HG03060 (cell line): ENCODE measurements around the gene GPLD1.

ENCODE experiments used
- ATAC-seq: cut with Tn5 transposase; IDR thresholded peaks from one replicate; pipeline ENCODE4 v1.9.1; 2021; ENCODE audit warnings: low read depth, moderate number of reproducible peaks; ENCODE audit not compliant: unreplicated experiment

The GPLD1 gene

DNA sequence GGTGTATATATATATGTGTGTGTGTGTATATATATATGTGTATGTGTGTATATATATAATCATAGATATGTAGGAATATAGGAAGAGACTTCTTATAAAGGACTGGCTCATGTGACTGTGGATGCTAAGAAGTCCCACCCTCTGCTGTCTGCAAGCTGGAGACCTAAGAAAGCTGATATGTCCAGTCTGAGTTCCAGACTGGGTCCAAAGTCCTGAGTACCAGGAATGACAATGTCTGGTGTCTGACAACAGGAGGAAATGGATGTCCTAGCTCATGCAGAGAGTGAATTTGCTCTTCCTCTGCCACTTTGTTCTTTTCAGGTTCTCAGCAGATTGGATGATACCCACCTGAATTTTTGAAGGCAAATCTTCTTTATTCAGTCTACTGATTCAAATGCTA lies 12.5 kb upstream of the GPLD1 start:
- no peak for ATAC-seq

DNA sequence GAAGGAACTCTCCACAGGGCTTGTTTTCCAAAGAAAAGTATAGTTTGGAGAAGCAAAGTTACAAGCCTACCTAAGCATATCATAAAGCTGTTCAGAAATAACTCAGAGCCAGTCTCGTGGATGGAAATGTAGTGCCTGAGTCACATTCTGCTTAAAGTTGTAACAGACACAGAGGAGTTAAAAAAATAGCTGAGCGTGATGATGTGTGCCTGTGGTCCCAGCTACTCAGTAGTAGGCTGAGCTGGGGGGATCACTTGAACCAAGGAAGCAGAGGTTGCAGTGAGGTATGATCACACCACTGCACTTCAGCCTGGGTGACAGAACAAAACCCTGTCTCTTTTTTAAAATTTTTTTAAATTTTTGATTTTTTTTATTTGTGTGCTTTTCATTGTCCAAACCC lies 12.0 kb upstream of the GPLD1 start:
- no peak for ATAC-seq

DNA sequence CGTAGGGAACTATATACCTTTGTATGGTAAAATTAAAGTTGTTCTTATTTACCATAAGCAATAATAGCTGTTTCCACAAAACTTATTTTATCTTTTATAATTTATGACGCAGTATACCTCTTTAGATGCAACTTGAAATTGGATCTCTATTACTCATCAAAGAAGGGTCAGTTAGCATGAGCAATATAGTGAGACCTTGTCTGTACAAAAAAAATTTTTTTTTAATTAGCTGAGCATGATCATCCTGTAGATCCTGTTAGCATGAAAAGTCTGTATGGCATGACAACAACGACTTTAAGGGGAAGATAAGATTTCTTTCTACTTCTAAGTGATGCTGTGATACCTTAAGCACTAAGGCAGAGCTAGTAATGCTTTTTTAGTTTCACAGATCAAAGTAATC lies 11.3 kb upstream of the GPLD1 start:
- ATAC-seq: no peak

DNA sequence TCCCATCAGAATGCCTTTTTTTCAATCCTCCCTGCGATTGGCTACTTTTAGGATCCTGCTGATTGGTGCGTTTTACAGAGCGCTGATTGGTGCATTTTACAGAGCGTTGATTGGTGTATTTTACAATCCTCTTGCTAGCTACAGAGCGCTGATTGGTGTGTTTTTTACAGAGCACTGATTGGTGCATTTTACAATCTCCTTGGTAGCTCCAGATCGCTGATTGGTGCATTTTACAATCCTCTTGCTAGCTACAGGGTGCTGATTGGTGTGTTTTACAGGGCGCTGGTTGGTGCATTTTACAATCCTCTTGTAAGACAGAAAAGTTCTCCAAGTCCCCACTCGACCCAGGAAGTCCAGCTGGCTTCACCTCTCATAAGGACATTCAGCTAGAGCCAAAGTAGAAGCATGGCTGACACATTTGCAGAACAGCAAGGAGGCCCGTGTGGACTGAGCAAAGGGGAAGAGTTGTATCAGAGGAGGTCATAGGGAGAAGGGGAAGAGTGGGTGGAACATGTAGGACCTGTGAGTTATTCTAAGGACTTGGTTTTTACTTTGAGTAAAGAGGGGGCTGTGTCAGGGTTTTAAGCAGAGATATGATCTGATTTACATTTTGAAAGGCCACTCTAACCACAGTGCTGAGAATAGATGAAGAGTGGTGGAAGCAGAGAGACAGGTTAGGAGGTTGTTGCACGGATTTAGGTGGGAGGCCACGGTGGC lies 8.0 kb upstream of the GPLD1 start:
- no peak for ATAC-seq

DNA sequence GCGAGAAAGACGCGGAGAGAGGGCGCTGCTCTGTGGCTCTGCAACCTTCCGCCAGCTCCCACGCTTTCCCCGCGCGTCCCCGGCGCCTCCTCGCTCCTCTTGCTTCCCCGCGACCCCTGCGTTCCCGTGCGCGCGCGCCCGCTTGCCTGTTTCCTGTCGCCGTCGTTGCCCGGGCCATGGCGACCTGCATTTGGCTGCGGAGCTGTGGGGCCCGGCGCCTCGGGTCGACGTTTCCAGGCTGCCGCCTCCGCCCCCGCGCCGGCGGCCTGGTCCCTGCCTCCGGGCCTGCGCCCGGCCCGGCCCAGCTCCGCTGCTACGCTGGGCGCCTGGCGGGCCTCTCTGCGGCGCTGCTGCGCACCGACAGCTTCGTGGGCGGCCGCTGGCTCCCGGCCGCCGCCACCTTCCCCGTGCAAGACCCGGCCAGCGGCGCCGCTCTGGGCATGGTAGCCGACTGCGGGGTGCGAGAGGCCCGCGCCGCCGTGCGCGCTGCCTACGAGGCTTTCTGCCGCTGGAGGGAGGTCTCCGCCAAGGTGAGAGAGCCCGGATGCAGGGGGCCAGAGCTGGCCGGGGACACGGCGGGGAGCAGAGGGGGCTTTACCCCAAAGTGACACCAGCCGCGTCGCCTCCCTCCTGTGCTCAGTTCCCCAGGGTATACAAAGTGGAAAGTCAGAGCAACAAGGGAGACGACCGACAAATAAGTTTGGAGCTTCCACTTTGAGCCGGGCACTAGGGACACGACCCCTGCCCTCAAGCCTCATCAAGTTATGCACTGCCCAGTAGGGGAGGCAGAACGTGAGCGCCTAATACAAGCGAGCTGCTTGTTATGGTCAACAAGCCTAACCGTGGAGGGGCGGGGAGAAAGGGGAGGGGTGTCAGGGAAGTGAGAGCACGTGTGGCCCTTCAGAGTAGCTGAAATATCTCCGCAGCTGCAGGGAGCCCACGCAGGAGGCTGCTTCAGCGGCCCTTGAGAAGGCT lies 5.7 kb upstream of the GPLD1 start, which contains the start of gene ALDH5A1:
ALDH5A1 (plus strand) TSS at position 149 of the 975 bp plus-strand sequence; CDS start at position 177, 28 bp downstream.
- ATAC-seq: peak; percentile 40

DNA sequence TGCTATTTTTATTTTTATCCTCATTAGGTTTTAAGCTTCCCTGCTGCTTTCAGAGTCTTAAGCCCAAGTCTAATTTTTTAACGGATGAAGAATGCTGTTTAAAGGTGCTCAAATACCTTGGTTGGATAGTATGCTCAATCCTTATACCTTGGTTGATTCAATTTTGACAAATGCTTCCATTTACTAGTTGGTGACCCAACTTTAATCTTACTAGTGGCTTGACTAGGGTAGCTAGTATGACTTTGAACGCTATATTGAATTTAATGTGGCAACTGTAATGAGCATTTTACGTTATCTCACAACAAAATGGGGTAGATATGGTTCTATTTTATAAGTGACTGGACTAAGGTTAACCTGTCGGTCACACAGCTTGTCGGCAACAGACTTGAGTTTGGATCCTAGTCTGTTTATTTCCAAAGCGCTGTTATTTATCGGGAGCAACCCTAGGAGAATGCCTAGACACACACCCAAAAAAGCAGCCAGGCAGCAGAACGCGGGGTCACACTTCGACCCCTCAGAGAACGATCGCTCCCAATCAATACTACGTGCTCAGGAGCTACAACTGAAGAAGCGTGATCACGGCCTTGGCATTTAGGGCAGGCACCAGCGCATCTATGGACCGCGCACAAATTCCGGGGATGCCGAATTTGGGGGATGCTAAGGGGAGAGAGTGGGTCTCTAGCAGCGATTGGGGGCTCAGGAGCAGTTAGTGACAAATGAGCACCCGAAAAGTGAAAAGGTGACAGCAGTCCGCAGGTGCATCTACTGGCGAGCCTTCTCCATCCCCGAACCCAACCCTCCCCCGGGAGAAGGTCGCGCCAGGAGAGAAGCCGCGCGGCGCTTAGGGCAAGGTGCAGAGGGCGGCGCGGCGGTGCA lies 4.8 kb upstream of the GPLD1 start:
- ATAC-seq: no peak

DNA sequence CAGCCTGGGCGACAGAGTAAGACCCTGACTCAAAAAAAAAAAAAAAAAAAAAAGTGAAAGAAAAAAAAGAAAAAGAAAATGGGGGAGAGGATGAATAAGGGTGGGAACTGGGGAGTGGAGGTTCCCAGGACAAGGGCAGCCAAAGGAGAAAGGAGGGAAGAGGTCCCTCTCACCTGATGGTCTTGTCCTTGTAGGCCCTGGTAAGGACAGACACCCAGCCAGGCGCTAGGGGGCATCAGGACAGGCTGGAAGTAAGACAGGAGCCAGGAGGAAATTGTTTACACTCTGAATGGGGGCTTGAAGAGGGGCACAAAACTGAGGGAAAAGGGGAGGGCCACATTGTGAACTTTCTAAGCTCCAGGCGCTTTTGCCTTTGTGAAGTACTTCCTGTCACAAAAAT lies 3.1 kb upstream of the GPLD1 start:
- no peak for ATAC-seq

DNA sequence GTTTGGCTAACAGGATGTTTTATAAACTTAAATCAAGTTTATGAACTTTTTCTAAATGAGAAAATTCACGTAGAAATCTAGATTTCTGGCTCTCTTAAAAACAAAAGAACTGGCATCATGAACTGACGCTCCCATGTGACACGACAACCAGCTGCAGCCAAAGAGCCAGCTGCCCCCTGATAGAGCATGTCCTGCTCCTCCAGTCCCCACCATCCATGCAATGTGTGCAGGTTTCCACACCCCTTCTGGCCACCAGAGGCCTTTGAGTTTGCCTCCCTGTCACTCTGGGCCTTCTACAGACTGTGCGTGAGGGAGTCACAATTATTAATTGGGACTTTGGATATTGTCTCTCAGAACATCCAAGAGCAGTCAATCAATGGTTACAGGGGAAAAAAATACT lies 1.6 kb upstream of the GPLD1 start:
- no peak for ATAC-seq

DNA sequence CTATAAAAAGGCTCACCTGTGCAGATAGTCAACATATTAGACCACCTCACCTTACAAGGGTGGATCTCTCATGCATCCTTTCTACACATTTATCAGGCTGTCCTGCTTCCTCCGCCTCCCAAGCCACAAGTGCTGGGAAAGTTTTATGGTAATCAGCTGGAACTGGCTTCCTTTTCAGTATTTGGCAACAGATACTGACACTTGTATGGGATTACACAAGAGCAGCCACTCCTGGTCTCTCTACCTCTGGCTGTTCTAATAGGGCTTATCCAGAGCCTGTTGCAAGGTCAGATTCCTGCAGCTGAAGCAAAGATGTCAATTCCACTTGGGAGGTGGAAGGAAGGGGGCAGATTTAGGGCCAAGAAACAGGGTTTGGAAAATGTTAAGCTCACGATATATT lies 503 bp upstream of the GPLD1 start:
- ATAC-seq: no peak

DNA sequence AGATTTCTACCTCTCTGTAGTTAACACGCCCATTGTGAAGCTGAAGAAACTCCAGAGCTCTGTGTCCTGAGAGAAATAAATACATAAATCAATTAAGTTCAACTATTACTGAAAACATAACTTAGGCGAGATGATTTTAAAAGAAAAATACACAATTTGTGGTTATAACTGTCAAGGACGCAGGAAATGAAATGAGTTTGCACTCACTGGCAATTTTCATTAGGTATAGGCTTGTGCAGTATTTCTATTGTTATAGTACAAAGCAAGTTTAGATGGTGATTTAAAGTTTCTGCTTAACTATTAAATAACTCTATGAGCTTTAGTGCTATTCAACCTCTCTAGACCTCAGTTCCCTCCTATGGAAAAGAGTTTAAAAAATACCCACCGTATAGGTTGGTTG lies 3.3 kb downstream of the GPLD1 start:
- no peak for ATAC-seq

DNA sequence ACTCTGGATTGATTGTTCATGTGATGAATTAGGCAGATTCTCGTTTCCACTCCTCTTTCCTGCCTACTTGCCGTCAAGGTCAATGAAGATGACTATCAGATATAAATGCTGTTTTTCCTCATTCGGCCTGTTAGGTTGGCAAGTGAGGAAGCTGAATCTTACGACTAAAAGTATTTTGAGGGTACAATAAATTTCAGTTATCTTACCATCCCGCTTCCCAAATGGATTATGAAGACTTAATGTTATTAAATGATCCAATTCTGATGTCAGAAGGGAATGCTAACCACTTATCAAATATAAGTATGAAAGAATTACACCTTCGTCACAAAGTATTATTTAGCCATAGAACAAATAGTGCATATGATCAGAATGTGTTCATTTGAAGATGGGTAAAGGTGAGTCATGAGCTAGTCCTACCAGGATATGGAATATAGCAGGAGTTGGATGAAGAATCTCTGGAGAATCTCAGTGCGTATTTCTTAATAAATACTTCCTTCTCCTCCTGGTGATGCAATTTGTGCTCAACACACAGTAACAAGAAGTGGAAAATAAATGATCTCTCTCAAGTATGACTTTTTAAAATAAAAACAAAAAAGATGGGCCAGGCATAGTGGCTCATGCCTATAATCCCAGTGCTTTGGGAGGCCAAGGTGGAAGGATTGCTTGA lies 4.6 kb downstream of the GPLD1 start:
- ATAC-seq: no peak

DNA sequence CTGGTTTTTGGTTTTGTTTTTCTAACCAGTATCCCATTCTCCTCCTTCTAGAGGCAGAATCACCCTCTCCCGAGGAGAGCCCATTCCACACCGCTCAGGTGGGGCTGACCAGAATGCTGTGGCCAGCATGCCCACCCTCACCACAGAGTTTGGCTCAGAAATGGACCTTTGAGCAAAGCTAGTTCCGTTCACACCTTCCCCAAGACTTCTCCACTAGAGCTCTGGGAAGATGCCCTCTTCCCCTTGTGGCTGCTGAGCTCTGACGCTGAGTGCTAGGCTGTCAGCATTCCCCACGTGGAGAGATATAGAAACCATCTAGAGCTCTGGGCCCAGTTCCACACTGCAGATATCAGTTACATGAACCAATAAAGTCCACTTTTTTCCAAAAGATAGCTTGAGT lies 7.9 kb downstream of the GPLD1 start:
- no peak for ATAC-seq

DNA sequence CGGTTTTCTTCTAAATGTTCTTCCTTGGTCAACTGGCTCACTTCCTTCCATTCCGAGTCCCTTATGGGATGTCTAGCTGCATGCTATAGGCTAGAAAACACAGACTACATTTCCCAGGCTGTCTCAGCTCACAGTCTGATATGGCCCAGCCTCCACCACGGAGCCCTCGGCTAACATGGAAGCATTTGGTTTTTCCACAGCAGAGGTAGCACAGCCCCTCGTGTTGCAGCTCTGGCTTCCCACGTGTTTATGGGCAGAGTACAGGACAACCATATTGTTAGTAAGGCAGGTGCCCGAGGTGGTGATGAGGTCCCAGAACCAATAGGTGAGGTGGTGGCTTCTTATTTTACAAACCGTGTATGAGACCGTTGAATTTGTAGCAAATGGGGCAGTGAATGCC lies 8.7 kb downstream of the GPLD1 start:
- ATAC-seq: no peak

DNA sequence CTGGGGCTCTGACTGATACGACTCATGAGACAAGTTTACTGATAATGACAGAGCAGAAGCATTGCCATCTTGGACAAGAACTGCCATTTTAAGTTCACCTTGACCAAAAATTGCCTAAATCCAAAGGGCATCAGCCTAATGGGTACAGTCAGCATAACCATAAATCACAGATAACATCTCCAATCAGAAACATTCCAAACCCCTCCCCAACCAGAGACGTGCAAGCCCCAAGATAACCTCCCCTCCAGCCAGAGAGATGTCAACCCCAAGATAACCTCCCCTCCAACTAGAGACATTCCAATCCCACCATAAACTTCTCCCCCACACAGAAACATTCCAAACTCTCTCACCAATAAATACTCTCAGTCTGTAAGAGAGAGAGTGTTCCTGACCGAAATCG lies 10.5 kb downstream of the GPLD1 start:
- no peak for ATAC-seq

DNA sequence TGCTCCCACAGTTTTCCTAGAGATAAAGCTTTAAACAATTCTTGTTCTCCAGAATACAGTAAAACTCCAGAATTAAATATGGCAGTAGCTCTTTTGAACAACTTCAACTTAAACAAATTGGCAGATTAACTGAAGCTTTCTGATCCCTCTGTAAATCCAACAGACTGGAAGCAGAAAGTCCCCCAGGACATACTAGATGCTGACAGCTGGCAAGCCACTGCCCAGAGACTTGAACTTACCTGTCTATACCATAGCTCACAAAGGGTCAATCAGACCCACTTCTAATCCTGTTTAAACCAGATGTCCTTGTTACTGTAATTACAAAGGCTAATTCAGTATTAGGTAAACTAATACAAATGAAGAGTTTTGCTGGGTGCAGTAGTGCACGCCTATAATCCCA lies 12.3 kb downstream of the GPLD1 start:
- ATAC-seq: no peak

DNA sequence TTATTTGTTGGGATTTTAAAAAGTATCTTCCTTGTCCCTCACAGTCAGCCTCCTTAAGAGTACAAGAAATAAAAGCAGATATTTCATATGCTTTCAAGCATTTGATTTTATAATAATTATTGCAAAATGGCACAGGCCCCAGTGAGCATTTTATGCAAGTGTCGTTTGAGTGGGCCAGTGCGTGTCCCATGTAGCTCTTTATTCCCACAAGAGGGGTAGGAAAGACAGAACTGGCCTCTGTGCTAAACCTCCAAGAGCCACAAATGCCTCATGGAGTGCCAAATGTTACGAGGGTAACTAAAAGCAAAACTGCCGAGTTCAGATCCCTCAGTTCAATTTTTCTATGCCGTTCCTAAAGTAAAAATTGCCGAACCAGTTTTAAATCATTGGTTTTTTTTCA lies 12.7 kb downstream of the GPLD1 start:
- ATAC-seq: no peak

DNA sequence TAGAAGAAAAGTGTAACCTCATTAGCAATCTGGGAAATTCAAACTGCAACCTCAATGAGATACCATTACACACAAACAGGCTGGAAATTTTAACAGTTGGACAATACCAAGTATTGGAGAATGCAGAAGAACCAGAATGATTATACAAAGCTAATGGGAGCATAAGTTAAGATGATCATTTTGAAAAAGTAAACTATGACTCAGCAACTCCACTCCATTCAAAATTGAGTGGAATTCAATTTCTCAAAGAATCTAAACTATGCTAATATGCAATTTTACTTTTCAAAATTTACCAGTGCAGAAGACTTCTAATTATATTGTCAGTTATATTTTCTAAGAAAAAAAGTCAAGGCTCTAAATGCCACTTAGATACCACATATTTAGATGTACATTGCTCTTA lies 17.2 kb downstream of the GPLD1 start:
- ATAC-seq: no peak

DNA sequence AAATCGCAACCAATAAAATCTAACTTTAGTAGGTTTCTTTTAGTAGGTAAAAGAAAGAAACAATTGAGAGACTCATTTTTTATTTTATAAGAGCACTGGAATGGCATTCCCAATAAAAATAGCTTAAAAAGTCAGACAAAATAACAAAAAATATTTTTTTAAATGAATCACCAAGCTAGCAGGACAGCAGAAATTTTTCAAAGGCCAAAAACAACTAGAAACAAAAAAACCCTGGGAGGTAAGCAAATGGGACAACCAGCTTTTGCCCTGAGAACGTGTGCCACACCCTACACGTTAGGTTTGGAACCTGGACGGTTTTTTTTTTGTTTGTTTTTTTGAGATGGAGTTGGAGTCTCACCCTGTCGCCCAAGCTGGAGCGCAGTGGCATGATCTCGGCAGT lies 19.6 kb downstream of the GPLD1 start:
- ATAC-seq: no peak

DNA sequence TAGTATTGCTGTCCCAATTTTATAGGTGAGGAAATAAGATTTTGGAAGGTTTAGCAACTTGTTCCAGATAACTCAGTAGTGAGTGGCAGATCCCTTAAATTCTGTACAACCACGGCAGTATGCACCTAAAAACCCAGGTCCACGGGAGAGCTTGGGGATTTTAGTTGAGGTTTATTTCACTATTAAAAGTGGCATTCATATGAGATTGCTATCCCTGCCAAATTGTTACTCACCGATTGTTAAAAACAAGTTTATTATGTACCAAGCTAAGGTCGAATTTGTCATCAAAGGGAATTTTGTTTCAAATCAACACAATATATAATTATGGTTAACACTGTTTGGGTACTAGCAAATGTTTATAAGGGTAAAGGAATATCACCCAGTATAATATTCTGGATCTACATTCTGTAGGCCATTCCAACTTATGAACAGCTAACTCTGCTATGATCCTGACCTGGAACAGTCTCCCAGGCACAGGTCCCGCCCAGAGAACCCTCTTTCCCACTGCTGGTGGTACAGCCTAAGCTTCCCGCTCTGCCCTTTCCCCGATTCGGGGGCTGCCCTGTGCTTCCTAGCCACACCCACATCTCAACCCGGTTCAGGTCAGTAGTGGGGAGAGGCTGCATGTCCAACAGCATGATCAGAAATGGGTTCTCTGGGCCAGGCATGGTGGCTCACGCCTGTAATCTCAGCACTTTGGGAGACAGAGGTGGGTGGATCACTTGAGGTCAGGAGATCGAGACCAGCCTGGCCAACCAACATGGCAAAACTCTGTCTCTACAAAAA lies 24.9 kb downstream of the GPLD1 start:
- ATAC-seq: no peak

DNA sequence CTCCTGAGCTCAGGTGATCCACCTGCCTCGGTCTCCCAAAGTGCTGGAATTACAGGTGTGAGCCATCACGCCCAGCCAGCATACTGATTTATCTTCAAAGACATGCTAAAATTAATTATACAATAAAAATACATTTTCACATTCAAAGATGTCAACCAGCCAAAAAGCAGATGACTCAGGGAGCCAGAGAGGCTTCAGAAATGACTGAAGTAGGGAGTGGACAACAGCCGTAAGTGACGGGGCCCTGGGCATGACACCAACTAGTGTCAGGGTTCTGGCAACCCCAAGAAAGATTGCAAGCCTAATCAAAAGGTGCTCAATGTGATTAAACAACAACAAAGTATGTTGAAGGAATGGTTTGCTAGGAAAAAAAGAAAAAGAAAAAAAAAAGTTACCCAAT lies 28.4 kb downstream of the GPLD1 start:
- ATAC-seq: no peak
